DMS153 treated with DMSO at 0.1 percent for 48 hours (cell line): ENCODE results near the gene TUBA3C.

Experiments used
- DNase-seq: peaks from one replicate; lab custom pipeline; 2025; ENCODE audit not compliant: unreplicated experiment; lab: John Stamatoyannopoulos, UW

Gene TUBA3C

GRCh38 chr13:19169496-19169895, 12.1 kb downstream of the TUBA3C start:
- DNase-seq, result no peak

GRCh38 chr13:19161308-19161707, 20.3 kb downstream of the TUBA3C start:
- DNase-seq, result no peak

- no peak for DNase-seq
Observed at GRCh38 chr13:19159761-19160420, 21.7 kb downstream of the TUBA3C start.

- DNase-seq, result no peak
Observed at GRCh38 chr13:19159181-19159580, 22.4 kb downstream of the TUBA3C start.

GRCh38 chr13:19158526-19159174, 23.0 kb downstream of the TUBA3C start:
- DNase-seq, result no peak

GRCh38 chr13:19158006-19158405, 23.6 kb downstream of the TUBA3C start:
- no peak for DNase-seq

GRCh38 chr13:19157461-19157860, 24.2 kb downstream of the TUBA3C start:
- DNase-seq, result no peak

- no peak for DNase-seq
Observed at GRCh38 chr13:19156013-19156825, 25.4 kb downstream of the TUBA3C start.

GRCh38 chr13:19155321-19155861, 26.2 kb downstream of the TUBA3C start:
- no peak for DNase-seq

- no peak for DNase-seq
Observed at GRCh38 chr13:19154843-19155242, 26.8 kb downstream of the TUBA3C start.

GRCh38 chr13:19153782-19154450, 27.7 kb downstream of the TUBA3C start:
- DNase-seq, result no peak

GRCh38 chr13:19152403-19152802, 29.2 kb downstream of the TUBA3C start:
- DNase-seq, result no peak

GRCh38 chr13:19151581-19152263, 29.9 kb downstream of the TUBA3C start:
- no peak for DNase-seq

GRCh38 chr13:19150712-19151228, 30.9 kb downstream of the TUBA3C start:
- no peak for DNase-seq

GRCh38 chr13:19150226-19150625, 31.4 kb downstream of the TUBA3C start:
- no peak for DNase-seq

- DNase-seq, result no peak
Observed at GRCh38 chr13:19148561-19148960, 33.1 kb downstream of the TUBA3C start.
